GM19035 (cell line): ENCODE data around the gene GMPPA.

ENCODE experiments used
- ATAC-seq: cut with Tn5 transposase; IDR thresholded peaks from one replicate; pipeline ENCODE4 v1.9.1; 2021; ENCODE audit not compliant: unreplicated experiment

Gene GMPPA

DNA sequence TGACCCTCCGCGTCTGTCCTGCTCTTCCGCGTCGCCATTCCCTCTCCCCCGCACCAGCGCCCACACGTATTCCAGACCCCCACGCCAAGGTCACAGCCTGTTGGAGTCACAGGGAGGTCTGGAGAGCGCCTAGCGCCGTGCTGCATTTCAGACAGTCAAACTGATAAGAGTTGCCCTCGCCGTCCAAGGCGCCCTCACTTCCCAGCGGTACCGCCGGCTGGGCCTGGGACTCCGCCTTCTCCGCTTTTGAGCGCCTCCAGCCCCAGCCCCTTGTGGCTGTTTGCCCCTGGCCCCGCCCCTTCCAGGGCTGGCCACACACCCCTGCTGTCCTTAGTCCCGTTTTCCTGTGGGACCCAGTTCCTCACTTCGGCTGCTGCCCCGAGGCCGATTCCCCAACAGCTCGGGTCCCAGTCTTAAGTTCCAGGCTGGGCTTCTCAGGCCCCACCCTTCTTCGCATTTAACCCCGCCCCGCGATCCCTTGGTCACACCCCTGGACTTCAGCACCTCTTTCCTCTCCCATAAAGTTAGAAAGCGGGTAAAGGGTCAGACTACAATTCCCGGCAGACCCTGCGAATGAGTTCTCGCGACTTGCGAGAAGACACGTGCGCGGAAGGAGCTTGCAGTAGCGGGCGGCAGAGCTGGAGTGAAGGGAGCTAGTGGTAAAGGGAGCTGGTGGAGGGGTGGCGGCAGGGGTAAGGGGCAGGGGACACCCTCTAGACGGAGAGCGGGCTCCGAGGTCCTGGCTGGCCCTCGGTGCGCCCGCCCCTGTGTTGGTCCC, at the start of gene GMPPA:
Gene GMPPA, plus strand, starts transcription at position 612 of the 778 bp plus-strand sequence. CDS start 1,085 bp downstream, outside the sequence.
- ATAC-seq: peak; percentile 90

DNA sequence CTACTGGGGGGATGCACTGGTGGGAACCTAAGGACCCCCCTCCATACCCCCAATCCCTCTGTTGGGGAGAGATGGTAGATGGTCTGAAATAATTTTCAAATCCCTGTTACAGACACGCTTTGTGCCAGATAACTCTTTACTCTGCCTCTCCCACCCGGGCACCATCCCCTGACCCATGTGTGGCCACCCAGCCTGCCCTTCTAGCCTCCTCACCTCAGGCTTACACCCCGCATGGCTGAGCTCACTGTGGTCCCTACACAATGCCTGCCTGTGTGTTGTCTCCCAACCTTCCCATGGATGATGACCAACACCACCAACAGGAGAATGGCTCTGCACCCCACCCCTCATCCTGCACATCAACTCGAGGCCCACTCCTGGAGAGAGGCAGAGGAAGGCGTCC, 49.1 kb upstream of the GMPPA start:
- no peak for ATAC-seq

DNA sequence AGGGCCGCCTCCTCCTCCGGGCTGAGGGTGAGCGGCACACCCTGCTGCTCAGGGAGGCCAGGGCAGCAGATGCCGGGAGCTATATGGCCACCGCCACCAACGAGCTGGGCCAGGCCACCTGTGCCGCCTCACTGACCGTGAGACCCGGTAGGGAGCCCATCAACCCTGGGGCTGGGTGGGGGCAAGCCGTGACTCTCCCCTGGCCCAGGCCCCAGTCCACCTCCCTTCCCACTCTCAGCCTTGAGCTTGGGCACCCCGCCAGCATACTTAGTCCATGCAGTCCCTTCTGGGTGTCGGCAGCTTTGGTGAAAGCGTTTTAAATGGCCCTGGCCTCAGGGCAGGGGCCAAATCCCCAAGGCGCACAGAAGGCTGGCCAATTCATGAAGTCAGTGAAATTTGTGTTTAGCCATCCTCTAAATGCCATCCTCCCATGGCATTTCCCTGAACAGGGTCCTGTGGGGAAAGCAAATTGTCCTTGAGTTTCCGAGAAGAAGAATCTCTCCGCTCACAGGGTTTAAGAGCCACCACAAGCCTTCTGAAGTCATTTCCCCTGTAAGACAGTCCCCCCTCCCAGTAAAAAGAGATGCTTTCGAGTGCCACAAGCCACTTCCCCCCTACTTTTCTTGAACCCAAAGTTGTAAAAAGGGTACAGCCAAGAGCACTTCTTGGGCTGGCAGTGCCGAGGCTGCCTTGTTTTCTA, 46.9 kb upstream of the GMPPA start:
- ATAC-seq: no peak

DNA sequence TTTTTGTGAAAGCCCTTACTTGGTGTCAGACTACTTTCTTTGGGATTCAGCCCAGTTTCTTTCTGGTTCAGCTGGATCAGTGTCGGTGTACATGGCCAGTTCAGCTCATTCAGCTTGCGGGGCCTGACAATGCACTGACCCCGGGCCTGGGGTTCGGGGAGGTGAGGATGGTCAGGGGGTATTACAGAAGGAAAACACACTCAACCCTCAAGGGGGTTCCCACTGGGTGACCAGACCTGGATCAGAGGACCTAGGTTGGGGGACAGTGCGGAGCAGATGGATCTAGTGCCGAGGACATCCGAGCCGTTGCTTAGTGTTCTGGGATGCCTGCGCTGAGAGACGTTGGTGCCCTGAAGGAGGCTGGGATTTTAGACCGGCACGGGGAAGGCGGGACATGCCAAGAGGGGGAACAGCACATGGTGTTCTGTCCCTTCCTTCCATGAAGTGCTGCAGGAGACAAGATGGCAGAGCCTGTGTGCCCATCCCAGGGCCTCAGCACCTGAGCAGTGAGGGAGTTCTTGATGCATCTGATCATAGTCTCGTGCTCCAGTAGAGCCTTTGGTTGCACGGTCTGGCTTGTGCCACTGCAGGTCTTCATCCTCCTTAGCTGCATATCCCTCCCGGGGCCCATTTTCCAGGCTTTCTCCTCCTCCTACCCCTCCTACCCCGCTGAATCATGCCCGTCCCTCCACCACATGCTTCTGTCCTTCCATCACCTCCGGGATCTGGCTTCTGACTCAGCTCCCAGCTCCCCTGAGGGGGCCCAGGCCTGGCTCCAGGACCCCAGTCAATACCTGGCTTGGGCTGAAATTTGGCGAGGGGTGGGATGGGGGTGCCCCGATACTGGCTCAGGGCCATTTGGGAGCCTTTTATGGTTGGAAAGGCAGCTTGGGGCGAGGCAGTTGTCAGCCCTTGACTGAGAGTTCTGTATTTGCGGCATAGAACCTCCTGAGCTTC, 46.1 kb upstream of the GMPPA start:
- ATAC-seq: no peak

DNA sequence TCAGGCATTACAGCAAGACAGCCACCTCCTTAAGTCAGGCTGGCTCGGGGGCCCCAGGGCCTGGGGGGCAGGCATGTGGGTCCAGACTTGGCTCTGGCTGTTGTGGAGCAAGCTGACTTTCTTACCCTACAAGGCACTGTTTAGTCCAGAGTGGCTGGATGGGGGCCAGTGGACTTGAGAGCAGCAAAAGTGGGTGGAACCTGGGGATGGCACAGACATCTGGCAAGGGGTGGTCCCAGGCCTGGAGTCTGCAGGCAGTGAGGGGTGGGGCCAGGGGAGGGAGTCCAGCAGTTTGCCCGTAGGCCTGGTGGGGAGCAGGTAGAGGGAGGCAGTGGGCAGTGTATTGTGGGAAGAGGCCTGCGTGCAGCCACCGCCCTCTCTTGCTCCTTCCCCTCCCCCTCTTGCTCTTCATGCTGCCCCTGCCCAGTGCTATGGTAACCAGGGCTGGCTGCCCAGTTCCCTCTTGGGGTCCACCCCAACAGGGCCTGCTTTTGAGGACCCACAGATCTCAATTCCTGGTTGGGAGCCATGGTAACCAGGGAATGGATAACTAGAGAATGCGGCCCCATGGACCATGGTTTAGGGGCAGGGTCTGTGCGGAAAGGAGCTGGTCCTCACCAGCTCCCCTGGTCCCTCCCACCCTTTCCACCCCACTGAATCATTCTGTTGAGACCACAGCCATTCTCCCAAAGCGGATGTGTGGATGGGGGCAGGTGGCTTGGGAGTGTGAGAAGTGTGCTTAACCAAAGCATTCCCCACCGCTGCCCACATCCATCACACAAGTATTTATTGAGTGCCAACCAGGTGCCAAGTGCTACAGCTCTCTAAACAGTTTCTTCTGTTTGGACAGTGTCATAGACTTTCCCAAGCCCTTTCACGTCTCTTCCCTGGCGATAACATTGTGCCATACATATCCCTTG, 44.8 kb upstream of the GMPPA start:
- ATAC-seq: no peak

DNA sequence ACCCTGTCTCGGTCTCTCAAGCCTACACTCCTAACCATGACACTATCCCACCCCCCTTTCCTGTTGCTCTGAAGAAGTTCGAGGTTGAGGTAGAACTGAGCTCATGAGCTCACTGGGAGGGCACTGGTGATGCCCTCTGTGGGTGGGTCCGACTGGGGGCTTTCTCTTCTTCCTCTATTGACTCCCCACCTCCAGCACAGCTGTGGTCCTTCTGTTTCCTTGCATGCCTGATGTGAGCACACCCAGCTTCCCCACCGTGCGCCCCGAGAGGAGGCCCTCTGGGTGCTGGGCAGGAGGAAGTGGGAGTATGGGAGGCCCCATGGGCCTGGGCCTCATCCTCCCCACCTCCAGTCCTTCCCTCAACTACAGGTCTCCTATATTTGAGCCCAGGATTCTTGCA, 43.1 kb upstream of the GMPPA start:
- ATAC-seq: no peak

DNA sequence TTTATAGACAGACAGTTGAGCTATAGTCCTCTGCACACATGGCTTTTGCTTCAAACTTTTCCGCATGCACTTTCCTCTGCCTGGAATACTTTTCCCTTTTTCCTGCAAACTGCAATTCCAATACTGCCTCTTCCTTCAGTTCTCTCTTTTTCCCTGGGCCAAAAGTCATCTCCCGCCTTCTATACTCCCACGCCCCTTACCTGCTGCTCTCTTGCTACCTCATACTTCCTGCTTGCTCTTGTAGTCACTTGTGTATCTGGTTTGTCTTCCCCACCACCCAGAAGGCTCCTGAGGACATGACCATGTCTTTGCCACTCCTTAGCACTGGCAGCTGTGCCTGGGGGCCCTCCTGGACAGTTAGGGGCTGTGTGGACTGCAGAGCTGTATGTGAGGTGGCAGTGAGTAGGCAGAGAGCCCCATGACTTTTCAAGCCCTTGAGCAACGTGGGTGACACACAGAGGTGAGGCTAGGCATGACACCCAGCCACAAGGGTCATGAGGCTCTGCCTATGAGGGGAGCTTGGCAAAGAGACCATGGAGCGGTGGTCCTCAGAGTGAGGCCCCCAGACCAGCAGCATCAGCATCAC, 40.8 kb upstream of the GMPPA start:
- no peak for ATAC-seq

DNA sequence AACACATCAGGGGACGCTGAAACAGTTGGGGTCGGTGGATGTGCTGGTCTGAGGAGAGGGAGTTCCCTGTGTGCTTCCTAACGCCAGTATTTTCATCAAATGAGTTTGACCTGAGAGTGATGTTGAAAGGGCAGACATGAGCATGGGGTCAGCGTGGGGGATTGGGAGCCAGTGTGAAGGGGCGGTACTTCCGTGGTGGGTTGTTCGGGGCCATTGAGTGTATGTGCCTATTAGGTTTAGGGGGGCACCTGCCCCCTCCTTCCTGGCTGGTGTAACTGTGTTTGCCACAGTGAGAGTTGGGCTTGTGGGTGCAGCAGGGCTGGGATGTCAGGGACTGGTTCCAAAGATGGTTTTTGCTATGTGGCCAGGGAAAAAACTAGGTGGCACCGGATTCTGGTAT, 39.7 kb upstream of the GMPPA start:
- ATAC-seq: no peak

DNA sequence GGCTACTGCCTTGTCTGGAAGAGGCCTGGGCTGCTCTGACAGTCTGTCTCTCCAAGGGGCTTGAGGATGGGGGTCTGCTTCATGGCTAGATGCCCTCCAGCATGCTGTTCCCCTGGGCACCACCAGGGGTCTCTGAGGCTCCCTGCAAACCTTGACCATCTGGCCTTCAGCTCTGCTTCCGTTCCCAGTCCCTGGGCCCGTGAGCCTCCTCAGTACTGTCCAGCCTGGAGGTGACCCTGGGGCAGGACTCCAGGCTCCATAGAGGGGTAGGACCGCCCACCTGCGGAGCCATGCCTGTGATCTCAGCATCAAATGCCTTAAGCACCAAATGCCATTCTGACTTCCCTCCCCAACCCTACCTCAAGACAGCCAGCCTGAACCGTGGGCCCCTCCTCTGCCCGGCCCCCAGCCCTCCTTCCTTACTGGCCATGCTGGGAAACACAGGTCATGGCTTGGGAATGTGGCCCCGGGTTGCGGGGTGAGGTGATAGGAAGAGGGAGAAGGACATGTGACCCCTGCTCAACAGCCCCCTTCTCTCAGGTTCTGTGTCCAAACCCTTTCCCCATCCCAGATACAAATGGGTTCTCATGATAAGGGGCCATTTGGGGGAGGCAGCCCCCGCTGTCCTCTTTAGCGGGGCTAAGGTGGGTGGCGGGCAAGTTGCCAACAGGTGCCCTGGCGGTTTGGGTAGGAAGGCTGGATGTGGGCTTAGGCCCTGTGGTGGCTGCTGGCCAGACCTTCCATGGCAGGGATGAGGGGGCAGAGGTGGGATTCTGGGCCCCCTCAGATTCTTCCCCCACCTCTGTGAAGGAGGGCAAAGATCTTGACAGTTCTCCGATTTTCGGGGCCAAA, 39.0 kb upstream of the GMPPA start:
- ATAC-seq: peak; percentile 72

DNA sequence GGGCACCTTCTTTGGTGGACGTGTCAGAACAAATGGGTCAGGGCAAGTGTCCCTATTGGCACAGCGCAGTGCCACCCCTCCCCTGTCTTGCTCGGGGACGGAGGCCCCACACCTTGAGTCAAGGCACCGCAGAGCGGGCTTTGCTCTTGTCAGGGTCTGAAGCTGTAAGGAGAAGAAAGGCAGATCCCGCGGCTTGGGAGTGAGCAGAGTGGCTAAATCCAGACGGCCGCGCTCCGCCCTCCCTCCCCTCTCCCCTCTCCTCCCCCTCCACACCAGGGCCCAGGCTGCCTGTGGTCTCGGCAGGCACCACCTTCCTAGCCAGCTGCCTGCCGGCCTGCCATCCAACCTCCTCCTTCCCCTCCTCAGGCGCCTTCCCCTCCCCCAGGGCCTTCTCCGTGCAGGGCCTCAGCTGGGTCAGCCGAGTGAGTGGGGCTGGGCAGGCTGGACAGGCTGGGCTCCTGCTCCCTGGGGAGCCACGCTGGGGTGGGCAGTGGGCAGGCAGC, 38.2 kb upstream of the GMPPA start:
- no peak for ATAC-seq

DNA sequence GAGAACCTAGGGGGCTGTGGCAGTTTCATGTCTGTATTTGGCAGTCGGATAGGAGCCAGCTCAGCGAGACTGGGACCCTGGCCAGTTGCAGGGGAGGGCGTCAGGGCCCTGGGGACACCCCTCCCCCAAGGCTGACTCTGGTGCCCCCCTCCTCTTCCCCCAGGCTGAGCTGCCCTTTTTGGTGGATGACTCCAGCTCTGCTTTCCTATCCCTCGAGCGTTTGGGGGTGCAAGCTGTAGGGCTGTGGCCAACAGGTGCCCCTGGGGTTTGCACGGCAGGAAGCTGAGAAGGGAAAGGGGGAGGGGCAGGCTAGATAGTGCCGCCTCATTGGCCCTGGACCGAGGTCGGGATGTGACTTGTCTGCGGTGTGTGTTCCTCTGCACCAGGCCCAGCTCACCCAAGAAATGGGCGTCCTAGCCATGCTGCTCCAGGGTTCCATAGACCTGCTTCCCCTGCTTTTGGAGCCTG, 37.6 kb upstream of the GMPPA start:
- no peak for ATAC-seq

DNA sequence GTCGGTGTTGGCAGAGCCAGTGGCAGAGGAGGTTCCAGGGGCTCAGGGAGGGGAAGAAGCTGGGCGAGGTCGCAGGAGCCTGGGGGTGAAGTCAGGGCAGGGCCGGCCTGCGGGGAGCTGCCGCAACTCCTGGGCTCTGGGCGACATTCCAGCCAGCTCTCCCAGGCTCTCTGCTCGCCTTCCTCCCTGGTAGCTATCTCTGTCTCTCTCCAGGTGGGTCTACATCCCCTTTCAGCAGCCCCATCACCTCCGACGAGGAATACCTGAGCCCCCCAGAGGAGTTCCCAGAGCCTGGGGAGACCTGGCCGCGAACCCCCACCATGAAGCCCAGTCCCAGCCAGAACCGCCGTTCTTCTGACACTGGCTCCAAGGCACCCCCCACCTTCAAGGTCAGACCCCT, 37.0 kb upstream of the GMPPA start:
- no peak for ATAC-seq

DNA sequence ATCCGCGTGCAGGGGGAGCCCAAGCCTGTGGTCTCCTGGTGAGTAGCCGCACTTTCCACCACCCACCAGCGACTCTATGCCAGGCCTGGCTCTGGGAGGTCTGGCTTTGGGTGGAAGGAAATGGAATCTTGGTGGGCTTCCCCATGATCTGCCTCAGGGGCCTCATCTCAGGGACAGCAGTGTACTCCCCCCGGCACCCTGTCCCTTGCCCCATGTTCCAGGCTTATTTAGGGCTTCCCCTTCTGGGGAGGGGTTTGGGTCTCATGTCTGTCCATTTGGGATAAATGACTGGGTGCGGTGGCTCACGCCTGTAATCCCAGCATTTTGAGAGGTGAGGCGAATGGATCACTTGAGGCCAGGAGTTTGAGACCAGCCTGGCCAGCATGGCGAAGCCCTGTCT, 36.3 kb upstream of the GMPPA start:
- no peak for ATAC-seq

DNA sequence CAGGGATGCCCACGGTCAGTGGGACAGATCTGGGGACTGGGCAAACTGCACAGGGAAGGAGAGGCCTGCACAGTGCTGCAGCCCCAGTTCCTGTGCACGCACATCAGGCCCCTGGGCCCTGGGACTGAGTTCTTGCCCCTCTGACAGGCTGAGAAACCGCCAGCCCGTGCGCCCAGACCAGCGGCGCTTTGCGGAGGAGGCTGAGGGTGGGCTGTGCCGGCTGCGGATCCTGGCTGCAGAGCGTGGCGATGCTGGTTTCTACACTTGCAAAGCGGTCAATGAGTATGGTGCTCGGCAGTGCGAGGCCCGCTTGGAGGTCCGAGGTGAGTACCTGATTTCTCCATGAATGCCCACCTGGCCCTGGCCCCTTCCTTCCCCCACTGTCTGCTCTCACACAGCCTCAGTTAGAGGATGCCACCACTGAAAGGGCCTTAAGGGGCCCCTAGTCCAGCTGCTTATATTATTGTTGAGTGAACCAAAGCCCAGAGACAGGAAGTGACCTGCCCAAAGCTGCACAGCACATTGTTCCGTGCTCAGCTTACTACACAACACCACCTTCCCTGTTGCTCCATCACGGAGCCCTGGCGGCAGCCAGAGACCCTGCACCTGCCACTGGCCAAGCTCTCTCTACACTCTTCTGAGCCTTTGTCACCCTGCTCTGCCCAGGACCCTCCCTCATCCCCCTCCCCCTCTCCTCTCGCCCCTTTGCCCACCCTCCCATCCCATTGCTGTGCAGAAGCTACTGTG, 34.2 kb upstream of the GMPPA start:
- no peak for ATAC-seq

DNA sequence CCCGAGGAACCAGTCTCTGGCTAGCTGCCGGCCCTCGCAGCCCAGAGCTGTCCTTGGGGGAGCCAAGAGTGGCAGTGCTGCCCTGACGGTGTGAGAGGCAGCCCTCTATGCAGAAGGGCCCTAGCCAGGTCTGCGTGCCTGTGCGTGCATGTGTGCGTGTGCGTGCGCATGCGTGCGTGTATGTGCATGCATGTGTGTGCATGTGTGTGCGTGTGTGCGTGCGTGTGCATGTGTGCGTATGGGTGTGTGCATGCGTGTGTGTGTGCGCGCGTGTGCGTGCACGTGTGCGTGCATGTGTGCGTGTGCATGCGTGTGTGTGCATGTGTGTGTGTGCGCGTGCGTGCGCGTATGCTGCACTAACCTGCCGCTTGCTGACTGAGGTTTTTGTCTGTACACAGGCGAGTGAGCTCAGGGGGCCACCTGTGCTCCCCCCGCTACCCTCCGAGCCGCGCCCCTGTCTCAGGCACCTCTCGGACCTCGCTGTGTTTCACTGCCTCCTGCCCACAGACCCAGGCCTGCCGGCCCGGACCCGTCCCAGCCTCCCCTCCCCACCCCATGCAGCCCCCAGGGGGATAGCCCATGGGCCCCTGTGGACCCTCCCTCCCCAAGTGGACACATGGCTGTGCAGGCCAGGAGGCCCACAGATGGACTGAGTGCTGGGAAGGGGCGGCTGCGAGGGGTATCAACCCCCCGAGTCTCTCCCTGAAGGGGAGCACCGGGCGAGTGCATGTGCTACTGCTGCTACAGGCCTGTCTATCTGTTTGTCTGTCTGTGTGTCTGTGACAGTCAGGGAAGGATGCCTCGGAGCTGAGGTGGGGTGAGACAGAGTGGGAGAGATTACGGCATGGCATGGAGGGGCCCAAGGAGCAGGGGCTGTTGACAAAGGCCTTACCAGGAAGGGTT, 32.8 kb upstream of the GMPPA start:
- no peak for ATAC-seq

DNA sequence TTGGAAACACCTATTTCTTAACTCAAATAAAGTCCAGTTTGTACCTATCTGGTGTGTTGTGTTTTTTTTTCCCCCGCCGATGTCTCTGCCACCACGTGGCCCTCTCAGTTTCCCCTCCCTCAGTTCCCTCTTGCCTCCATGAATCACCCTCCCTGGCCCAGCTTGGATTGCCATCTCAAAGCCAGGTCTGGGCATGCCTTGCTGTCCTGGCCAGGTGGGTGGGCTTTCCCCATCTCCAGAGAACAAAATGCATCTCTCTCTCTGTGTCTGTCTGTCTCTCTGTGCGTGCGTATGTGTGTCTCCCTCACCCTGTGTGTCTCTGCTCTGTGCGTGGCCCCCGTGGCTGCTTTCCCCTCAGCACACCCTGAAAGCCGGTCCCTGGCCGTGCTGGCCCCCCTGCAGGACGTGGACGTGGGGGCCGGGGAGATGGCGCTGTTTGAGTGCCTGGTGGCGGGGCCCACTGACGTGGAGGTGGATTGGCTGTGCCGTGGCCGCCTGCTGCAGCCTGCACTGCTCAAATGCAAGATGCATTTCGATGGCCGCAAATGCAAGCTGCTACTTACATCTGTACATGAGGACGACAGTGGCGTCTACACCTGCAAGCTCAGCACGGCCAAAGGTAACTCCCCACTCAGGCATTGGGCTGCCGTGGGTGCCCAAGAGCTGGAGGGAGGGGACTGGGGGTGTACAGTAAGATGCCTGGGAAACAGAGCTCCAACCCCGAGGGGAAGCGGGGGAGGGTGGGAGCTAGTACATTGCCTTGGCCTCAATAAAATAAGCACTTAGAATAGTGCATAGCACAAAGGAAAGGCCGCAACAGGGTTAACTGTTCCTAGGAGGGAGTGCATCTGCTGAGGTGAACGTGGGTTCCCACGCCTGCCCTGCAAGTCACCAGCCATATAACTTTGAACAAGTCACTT, 31.6 kb upstream of the GMPPA start:
- no peak for ATAC-seq
